IMR-90 (cell line): Measurements from ENCODE around the gene SSTR1. TPM values are rescaled to one million over a fixed set of nuclear protein-coding genes. Genes with fewer than 3 reads are reported as not detected.

Source experiments
- ATAC-seq: fragments of 200-7000 bp; cut with Tn5 transposase; 2 replicates; pipeline ENCODE4 v1.9.1; 2020; ENCODE audit warnings: low read depth, mild to moderate bottlenecking, moderate library complexity
- BruUV-seq: library from RNA; stranded (reverse); fragments of 400-500 nt; replicated peaks from 2 replicates; lab custom pipeline; 2021; lab: Mats Ljungman, UMichigan
- CTCF ChIA-PET: fragments of 300-600 bp; formaldehyde crosslinking; extraction: SDS; loops from one replicate; lab custom pipeline; 2021; ENCODE audit warnings: antibody characterized with exemption; lab: Yijun Ruan, JAX
- POLR2A ChIA-PET: fragments of 300-600 bp; sonication (Branson Sonifier 250); formaldehyde crosslinking; loops from one replicate; lab custom pipeline; 2022; ENCODE audit warnings: antibody characterized with exemption; ENCODE audit not compliant: unreplicated experiment; lab: Charles Lee
- DNase-seq: peaks from one replicate; pipeline ENCODE4 v3.0.0; 2013
- H2AFZ ChIP-seq: replicated peaks from 2 replicates; pipeline ENCODE3; 2013; ENCODE audit warnings: low read length, mild to moderate bottlenecking; ENCODE audit not compliant: poor library complexity
- H2AK5ac ChIP-seq: 2 replicates; pipeline ENCODE4 v1.6.1; 2013; ENCODE audit warnings: low read depth, low read length, inconsistent platforms
- H2AK9ac ChIP-seq: replicated peaks from 2 replicates; pipeline ENCODE3; 2013; ENCODE audit warnings: mild to moderate bottlenecking, low read depth, low read length, moderate library complexity; ENCODE audit not compliant: poor library complexity
- H2BK120ac ChIP-seq: 2 replicates; pipeline ENCODE4 v1.6.1; 2013; ENCODE audit warnings: low read depth, low read length, inconsistent platforms
- H2BK15ac ChIP-seq: 3 replicates; pipeline ENCODE4 v1.6.1; 2013; ENCODE audit warnings: low read depth, low read length, inconsistent platforms
- H2BK20ac ChIP-seq: 2 replicates; pipeline ENCODE4 v1.6.1; 2013; ENCODE audit warnings: low read depth, mild to moderate bottlenecking, inconsistent platforms, low read length, moderate library complexity
- H2BK5ac ChIP-seq: 2 replicates; pipeline ENCODE4 v1.6.1; 2013; ENCODE audit warnings: mild to moderate bottlenecking, low read depth, low read length, inconsistent platforms; ENCODE audit not compliant: poor library complexity, severe bottlenecking
- H3K14ac ChIP-seq: replicated peaks from 2 replicates; pipeline ENCODE4 v1.6.1; 2013; ENCODE audit warnings: low read depth, low read length, inconsistent platforms
- H3K18ac ChIP-seq: 2 replicates; pipeline ENCODE4 v1.6.1; 2013; ENCODE audit warnings: low read depth, low read length, control low read depth
- H3K23ac ChIP-seq: 2 replicates; pipeline ENCODE4 v1.6.1; 2013; ENCODE audit warnings: low read depth, low read length, inconsistent platforms
- H3K27ac ChIP-seq: 2 replicates; pipeline ENCODE4 v1.5.1; 2013; ENCODE audit warnings: mild to moderate bottlenecking, control low read depth, low read length; ENCODE audit not compliant: insufficient read depth
- H3K27me3 ChIP-seq: 2 replicates; pipeline ENCODE4 v1.6.1; 2013; ENCODE audit warnings: low read length; ENCODE audit not compliant: control insufficient read depth, insufficient read depth
- H3K36me3 ChIP-seq: 2 replicates; pipeline ENCODE4 v1.6.1; 2013; ENCODE audit warnings: low read length, mixed read lengths; ENCODE audit not compliant: control insufficient read depth, insufficient read depth
- H3K4ac ChIP-seq: 2 replicates; pipeline ENCODE4 v1.6.1; 2013; ENCODE audit warnings: low read depth, low read length, inconsistent platforms
- H3K4me1 ChIP-seq: 2 replicates; pipeline ENCODE4 v1.6.1; 2013; ENCODE audit warnings: low read length, mixed read lengths; ENCODE audit not compliant: control insufficient read depth, insufficient read depth
- H3K4me2 ChIP-seq: 2 replicates; pipeline ENCODE4 v1.6.1; 2013; ENCODE audit warnings: low read depth, mild to moderate bottlenecking, control low read depth, low read length, moderate library complexity
- H3K4me3 ChIP-seq: 2 replicates; pipeline ENCODE4 v1.5.1; 2013; ENCODE audit warnings: low read depth, mild to moderate bottlenecking, control low read depth, low read length, moderate library complexity; ENCODE audit not compliant: insufficient read depth
- H3K56ac ChIP-seq: 2 replicates; pipeline ENCODE4 v1.6.1; 2013; ENCODE audit warnings: low read length, inconsistent platforms; ENCODE audit not compliant: insufficient read depth; ENCODE audit errors: extremely low read depth
- H3K79me1 ChIP-seq, 2 experiments: 2 replicates each; pipeline ENCODE4 v1.6.1; 2013; ENCODE audit warnings: low read length in 2 of 2, inconsistent platforms in 1 of 2, low read depth in 1 of 2
- H3K9ac ChIP-seq: 2 replicates; pipeline ENCODE4 v1.6.1; 2013; ENCODE audit warnings: low read depth, low read length, control low read depth
- H3K9me1 ChIP-seq: 2 replicates; pipeline ENCODE4 v1.6.1; 2013; ENCODE audit warnings: low read length, inconsistent platforms; ENCODE audit not compliant: insufficient read depth
- H3K9me3 ChIP-seq: 2 replicates; pipeline ENCODE4 v1.6.1; 2013; ENCODE audit warnings: low read length; ENCODE audit not compliant: control insufficient read depth, insufficient read depth
- H4K20me1 ChIP-seq: 2 replicates; pipeline ENCODE4 v1.6.1; 2013; ENCODE audit warnings: low read length, inconsistent platforms; ENCODE audit not compliant: insufficient read depth
- H4K5ac ChIP-seq: 2 replicates; pipeline ENCODE4 v1.6.1; 2013; ENCODE audit warnings: mild to moderate bottlenecking, low read depth, low read length, control low read depth
- H4K8ac ChIP-seq, 2 experiments: 2 replicates each; pipeline ENCODE4 v1.6.1; 2013; ENCODE audit warnings: low read depth in 2 of 2, low read length in 2 of 2, control low read depth in 1 of 2, inconsistent platforms in 1 of 2
- H4K91ac ChIP-seq: 2 replicates; pipeline ENCODE4 v1.6.1; 2013; ENCODE audit warnings: low read depth, low read length, inconsistent platforms; ENCODE audit not compliant: insufficient read depth
- BHLHE40 ChIP-seq: fragments of 150-350 bp; IDR thresholded peaks from 2 replicates; pipeline ENCODE4 v1.6.1; 2016; ENCODE audit warnings: mild to moderate bottlenecking, low read depth, low read length
- CEBPB ChIP-seq: IDR thresholded peaks from 2 replicates; pipeline ENCODE4 v1.6.1; 2012; ENCODE audit warnings: low read depth, low read length, improper control_type of control experiment
- CHD1 ChIP-seq: IDR thresholded peaks from 2 replicates; pipeline ENCODE4 v1.6.1; 2012; ENCODE audit warnings: low read depth, low read length, improper control_type of control experiment
- ELK1 ChIP-seq: fragments of 150-350 bp; IDR thresholded peaks from 2 replicates; pipeline ENCODE4 v1.6.1; 2016; ENCODE audit warnings: low read depth, mild to moderate bottlenecking, low read length, moderate library complexity, borderline replicate concordance
- FOS ChIP-seq: fragments of 150-350 bp; IDR thresholded peaks from 2 replicates; pipeline ENCODE4 v1.6.1; 2016; ENCODE audit warnings: low read depth, low read length
- MAZ ChIP-seq: IDR thresholded peaks from 2 replicates; pipeline ENCODE4 v1.6.1; 2012; ENCODE audit warnings: low read depth, mild to moderate bottlenecking, low read length, improper control_type of control experiment, moderate library complexity, borderline replicate concordance
- MXI1 ChIP-seq: IDR thresholded peaks from 2 replicates; pipeline ENCODE4 v1.6.1; 2012; ENCODE audit warnings: low read depth, mild to moderate bottlenecking, low read length, moderate library complexity, borderline replicate concordance
- NFE2L2 ChIP-seq: fragments of 150-350 bp; IDR thresholded peaks from 2 replicates; pipeline ENCODE4 v1.6.1; 2016; ENCODE audit warnings: low read depth, mild to moderate bottlenecking, low read length
- POLR2A ChIP-seq: IDR thresholded peaks from 2 replicates; pipeline ENCODE4 v1.6.1; 2012; ENCODE audit warnings: mild to moderate bottlenecking, low read depth, low read length
- RAD21 ChIP-seq: IDR thresholded peaks from 2 replicates; pipeline ENCODE4 v1.6.1; 2012; ENCODE audit warnings: low read length, improper control_type of control experiment
- RCOR1 ChIP-seq: IDR thresholded peaks from 2 replicates; pipeline ENCODE4 v1.6.1; 2012; ENCODE audit warnings: mild to moderate bottlenecking, low read length, improper control_type of control experiment; ENCODE audit not compliant: insufficient replicate concordance
- RFX5 ChIP-seq: IDR thresholded peaks from 2 replicates; pipeline ENCODE4 v1.8.0; 2012; ENCODE audit warnings: low read depth, mild to moderate bottlenecking, low read length, moderate library complexity
- SMC3 ChIP-seq: fragments of 150-350 bp; IDR thresholded peaks from 2 replicates; pipeline ENCODE4 v1.6.1; 2016; ENCODE audit warnings: low read depth, mild to moderate bottlenecking, antibody characterized with exemption, low read length, moderate library complexity
- WGBS, 2 experiments: methylation state at CpG; one replicate each; pipeline versions ENCODE4 v1.1.5 to v1.1.7; 2013; ENCODE audit warnings: missing lambda C conversion rate in 2 of 2; ENCODE audit not compliant: insufficient read length in 1 of 2; ENCODE audit errors: extremely low coverage in 2 of 2; 5-methylcytosine and 5-hydroxymethylcytosine counted together
- dilution Hi-C: fragments of 300-500 bp; cut with HindIII; formaldehyde crosslinking; loops from one replicate; pipeline ENCODE4 v1.14.3; 2018; ENCODE audit warnings: low sequenced_read_pairs; ENCODE audit not compliant: unreplicated experiment
- in situ Hi-C: fragments of 300-500 bp; cut with MboI; formaldehyde crosslinking; loops from 3 replicates; pipeline ENCODE4 v1.14.3; 2019; ENCODE audit warnings: low sequenced_read_pairs, inconsistent platforms, mixed read lengths
- intact Hi-C: fragments of 100-400 bp; cut with micrococcal nuclease; formaldehyde crosslinking; loops from 2 replicates; pipeline ENCODE4 v1.10.0; 2022
- polyA plus RNA-seq, 3 experiments: library from polyadenylated mRNA; depleted of rRNA; stranded (reverse); fragments of >200 nt; gene quantifications; 2 replicates each; pipeline ENCODE4 v1.2.3, GENCODE V29; 2012; ENCODE audit warnings: low replicate concordance in 1 of 3
- total RNA-seq: library from RNA; depleted of rRNA; stranded (reverse); fragments of >200 nt; gene quantifications from 2 replicates; pipeline ENCODE4 v1.2.3, GENCODE V29; 2012
- TF ChIP-seq, protein P1 (sequence below): conservative IDR thresholded peaks from 2 replicates; pipeline ENCODE4 v1.5.1; 2012; ENCODE audit warnings: mild to moderate bottlenecking, low read depth, low read length, improper control_type of control experiment
- TF ChIP-seq, protein P2 (sequence below): fragments of 150-350 bp; IDR thresholded peaks from 2 replicates; pipeline ENCODE4 v1.6.1; 2017; ENCODE audit warnings: mild to moderate bottlenecking, antibody characterized with exemption, low read length, low read depth

SSTR1 gene
- total and polyA plus RNA-seq, 2 of the 4 experiments (the other 2 are of a cell fraction) = 1.1 to 5.5 TPM

- Histone ChIP-seq H3K9me1 (peaks cover 9% of the 10 kb centered on the region), H3K36me3 (no peaks in the 10 kb centered on the region), H2AFZ (no peak overlapping the region), H3K79me1 (peaks cover 0 to 9% of the 10 kb centered on the region in 2 experiments; a peak in 2 of 4 replicates), H3K4me2 (no peak overlapping the region), H3K27me3 (no peaks in the 10 kb centered on the region), H2BK15ac (no peak overlapping the region), H3K23ac (no peak overlapping the region), H3K4ac (no peak overlapping the region), H3K14ac (no peak overlapping the region), H4K5ac (no peak overlapping the region), H2AK9ac (no peak overlapping the region), H2BK120ac (no peak overlapping the region; the same call in 1 of the 2 replicates), H4K8ac (no peak overlapping the region), H3K56ac (no peak overlapping the region), H4K91ac (no peak overlapping the region), H2BK5ac (no peak overlapping the region), H3K4me1 (peaks cover 11% of the 10 kb centered on the region; the same call in 1 of the 2 replicates), H3K4me3 (no peak overlapping the region), H3K9me3 (peaks cover 2% of the 10 kb centered on the region; the same call in 1 of the 2 replicates), H4K20me1 (no peaks in the 10 kb centered on the region), H2AK5ac (no peak overlapping the region), H3K9ac (no peak overlapping the region), H3K27ac (no peak overlapping the region), H3K18ac (no peak overlapping the region), H2BK20ac (no peak overlapping the region)
- WGBS, 2 experiments = no CpG with 5 or more reads among the region's 5 CpGs
- in situ Hi-C loops (loop anchor here (10.0 kb wide), 2 partner anchors 300 to 660 kb away; no protein-coding TSS in a partner anchor), intact Hi-C loops (no loop called here), dilution Hi-C loops (no loop called here)
- POLR2A ChIA-PET = no interaction called here
- ATAC-seq = no peak
- TF ChIP-seq RAD21 (no peak), POLR2A (no peak), NFE2L2 (no peak), BHLHE40 (no peak), CEBPB (no peak), SMC3 (no peak), MXI1 (no peak), RCOR1 (no peak), RFX5 (no peak), CHD1 (no peak), ELK1 (no peak), FOS (no peak), MAZ (no peak)
- TF ChIP-seq, protein P1, sequence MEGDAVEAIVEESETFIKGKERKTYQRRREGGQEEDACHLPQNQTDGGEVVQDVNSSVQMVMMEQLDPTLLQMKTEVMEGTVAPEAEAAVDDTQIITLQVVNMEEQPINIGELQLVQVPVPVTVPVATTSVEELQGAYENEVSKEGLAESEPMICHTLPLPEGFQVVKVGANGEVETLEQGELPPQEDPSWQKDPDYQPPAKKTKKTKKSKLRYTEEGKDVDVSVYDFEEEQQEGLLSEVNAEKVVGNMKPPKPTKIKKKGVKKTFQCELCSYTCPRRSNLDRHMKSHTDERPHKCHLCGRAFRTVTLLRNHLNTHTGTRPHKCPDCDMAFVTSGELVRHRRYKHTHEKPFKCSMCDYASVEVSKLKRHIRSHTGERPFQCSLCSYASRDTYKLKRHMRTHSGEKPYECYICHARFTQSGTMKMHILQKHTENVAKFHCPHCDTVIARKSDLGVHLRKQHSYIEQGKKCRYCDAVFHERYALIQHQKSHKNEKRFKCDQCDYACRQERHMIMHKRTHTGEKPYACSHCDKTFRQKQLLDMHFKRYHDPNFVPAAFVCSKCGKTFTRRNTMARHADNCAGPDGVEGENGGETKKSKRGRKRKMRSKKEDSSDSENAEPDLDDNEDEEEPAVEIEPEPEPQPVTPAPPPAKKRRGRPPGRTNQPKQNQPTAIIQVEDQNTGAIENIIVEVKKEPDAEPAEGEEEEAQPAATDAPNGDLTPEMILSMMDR = no peak
- TF ChIP-seq, protein P2, sequence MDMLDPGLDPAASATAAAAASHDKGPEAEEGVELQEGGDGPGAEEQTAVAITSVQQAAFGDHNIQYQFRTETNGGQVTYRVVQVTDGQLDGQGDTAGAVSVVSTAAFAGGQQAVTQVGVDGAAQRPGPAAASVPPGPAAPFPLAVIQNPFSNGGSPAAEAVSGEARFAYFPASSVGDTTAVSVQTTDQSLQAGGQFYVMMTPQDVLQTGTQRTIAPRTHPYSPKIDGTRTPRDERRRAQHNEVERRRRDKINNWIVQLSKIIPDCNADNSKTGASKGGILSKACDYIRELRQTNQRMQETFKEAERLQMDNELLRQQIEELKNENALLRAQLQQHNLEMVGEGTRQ = no peak
- BruUV-seq = no TSS peak
- DNase-seq = peak; percentile 41
- CTCF ChIA-PET = interaction anchor here (0.6 to 1.0 kb wide), 2 partner anchors 45 to 1601 kb away, joined by 3 to 5 read pairs; no protein-coding TSS in a partner anchor
These were observed 2.4 kb upstream of the SSTR1 start for GRCh38 chr14:38205119-38205813.
